Adipocyte (in vitro differentiated cells): ENCODE data around the gene ZNG1A.
A peak's percentile ranks its signal among the peaks of the same experiment; 100 is the strongest.
"Not testable (repeated sequence)": the region's sequence is repeated elsewhere in the genome, so short reads cannot be mapped to it uniquely, and the experiment has no call there.

Experiments used
- DNase-seq: peaks from one replicate; pipeline ENCODE4 v3.0.0-alpha.2; 2015; ENCODE audit warnings: low read depth
- H3K27me3 ChIP-seq: replicated peaks from 2 replicates; pipeline ENCODE4 v1.7.0; 2013; ENCODE audit warnings: mild to moderate bottlenecking, low read length, moderate library complexity; ENCODE audit not compliant: control insufficient read depth, insufficient read depth
- H3K36me3 ChIP-seq: 2 replicates; pipeline ENCODE4 v1.7.0; 2013; ENCODE audit warnings: low read length, mild to moderate bottlenecking, moderate library complexity; ENCODE audit not compliant: control insufficient read depth, insufficient read depth, severe bottlenecking
- H3K4me1 ChIP-seq: 2 replicates; pipeline ENCODE4 v1.7.0; 2013; ENCODE audit warnings: mild to moderate bottlenecking, low read length, moderate library complexity; ENCODE audit not compliant: control insufficient read depth, insufficient read depth
- H3K4me3 ChIP-seq: 2 replicates; pipeline ENCODE4 v1.7.0; 2013; ENCODE audit warnings: mild to moderate bottlenecking, low read length, moderate library complexity
- H3K9ac ChIP-seq: 2 replicates; pipeline ENCODE4 v1.7.0; 2013; ENCODE audit warnings: mild to moderate bottlenecking, low read length, moderate library complexity
- H3K9me3 ChIP-seq: 2 replicates; pipeline ENCODE4 v1.7.0; 2013; ENCODE audit warnings: mild to moderate bottlenecking, low read length, moderate library complexity; ENCODE audit not compliant: control insufficient read depth

Gene ZNG1A

GRCh38 chr9:214648-215493 lies 36.0 kb upstream of the ZNG1A start, which contains the start of gene DOCK8:
DOCK8 (plus strand) TSS chr9:214865; CDS start chr9:214977, 112 bp downstream.
- peak; percentile 5 for DNase-seq
- peak within 1 kb of the TSS; percentile 82 for H3K4me3 ChIP-seq
- peaks cover 20% of the 10 kb centered on the region for H3K27me3 ChIP-seq
- H3K36me3 ChIP-seq, result no peaks in the 10 kb centered on the region
- H3K4me1 ChIP-seq, result peaks cover 20% of the 10 kb centered on the region
- H3K9me3 ChIP-seq, result no peaks in the 10 kb centered on the region
- peak within 1 kb of the TSS; percentile 77 for H3K9ac ChIP-seq

DNA sequence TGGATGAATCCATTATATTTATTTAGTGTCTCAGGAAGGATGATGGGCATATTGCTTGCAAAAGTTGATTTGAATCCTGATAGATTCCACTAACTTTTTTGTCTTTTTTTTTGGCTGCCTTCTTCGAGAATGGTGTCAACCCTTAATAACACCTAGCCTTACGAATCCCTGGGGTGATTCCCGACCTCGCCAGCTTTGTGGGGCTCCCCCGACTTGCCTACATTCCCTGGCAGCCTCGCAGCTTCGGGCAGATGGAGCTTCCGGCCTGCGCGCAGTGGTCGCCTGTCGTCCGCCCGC lies 35.4 kb upstream of the ZNG1A start:
- H3K9ac ChIP-seq, result peak overlapping the region; percentile 77
- peaks cover 20% of the 10 kb centered on the region for H3K27me3 ChIP-seq
- no peaks in the 10 kb centered on the region for H3K36me3 ChIP-seq
- H3K4me3 ChIP-seq, result peak overlapping the region; percentile 82
- no peak for DNase-seq
- H3K9me3 ChIP-seq, result no peaks in the 10 kb centered on the region
- peaks cover 15% of the 10 kb centered on the region for H3K4me1 ChIP-seq

DNA sequence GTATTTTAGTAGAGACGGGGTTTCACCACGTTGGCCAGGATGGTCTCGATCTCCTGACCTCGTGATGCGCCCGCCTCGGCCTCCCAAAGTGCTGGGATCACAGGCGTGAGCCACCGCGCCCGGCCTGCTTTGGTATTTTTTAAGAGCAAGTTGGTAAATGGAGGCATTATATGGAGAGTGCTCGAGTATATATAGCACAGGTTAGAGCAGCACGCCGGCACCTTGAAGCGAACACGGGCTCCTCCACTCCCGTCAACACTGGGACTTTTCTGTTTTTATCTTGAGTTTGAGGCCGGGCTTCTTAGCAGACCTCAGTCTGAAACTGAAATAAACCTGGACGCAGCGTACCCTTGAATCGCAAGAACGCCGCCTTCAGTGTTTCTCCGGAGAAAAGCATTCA lies 35.0 kb upstream of the ZNG1A start:
- peak overlapping the region; percentile 82 for H3K4me3 ChIP-seq
- H3K36me3 ChIP-seq, DNase-seq, H3K9me3 ChIP-seq: not testable (repeated sequence)
- peaks cover 15% of the 10 kb centered on the region for H3K4me1 ChIP-seq
- H3K27me3 ChIP-seq, result peaks cover 20% of the 10 kb centered on the region
- peak overlapping the region; percentile 77 for H3K9ac ChIP-seq

DNA sequence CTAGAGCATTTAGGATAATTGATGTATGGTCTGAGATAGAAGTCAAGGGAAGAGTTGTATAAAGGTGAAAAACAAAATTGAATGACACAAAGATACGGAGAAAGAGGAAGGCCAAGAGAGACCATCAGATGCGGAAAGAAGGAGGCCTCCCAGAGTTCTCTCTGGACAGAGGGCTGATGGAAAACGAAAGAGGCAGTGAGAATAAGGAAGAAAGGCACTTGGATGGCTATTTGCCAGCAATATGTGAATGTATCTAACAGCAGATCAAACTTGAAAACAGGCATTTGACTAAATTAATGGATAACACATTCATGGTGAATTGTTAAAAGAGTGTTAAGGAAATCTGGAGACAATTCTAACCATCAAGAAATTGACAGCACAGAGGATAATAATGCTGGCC lies 33.4 kb upstream of the ZNG1A start:
- Histone ChIP-seq H3K4me1 (peaks cover 15% of the 10 kb centered on the region), H3K9me3 (no peaks in the 10 kb centered on the region), H3K4me3 (no peak overlapping the region), H3K9ac (no peak overlapping the region), H3K36me3 (no peaks in the 10 kb centered on the region), H3K27me3 (peaks cover 20% of the 10 kb centered on the region)
- DNase-seq, result no peak

- H3K9ac ChIP-seq, result no peak overlapping the region
- peaks cover 15% of the 10 kb centered on the region for H3K27me3 ChIP-seq
- peak; percentile 7 for DNase-seq
- no peak overlapping the region for H3K4me3 ChIP-seq
- H3K4me1 ChIP-seq, result peaks cover 15% of the 10 kb centered on the region
- no peaks in the 10 kb centered on the region for H3K9me3 ChIP-seq
- H3K36me3 ChIP-seq, result no peaks in the 10 kb centered on the region
Measured at GRCh38 chr9:211557-211956, 32.7 kb upstream of the ZNG1A start.

- Histone ChIP-seq H3K4me1 (peaks cover 15% of the 10 kb centered on the region), H3K36me3 (no peaks in the 10 kb centered on the region), H3K4me3 (no peak overlapping the region), H3K27me3 (peaks cover 9% of the 10 kb centered on the region), H3K9me3 (no peaks in the 10 kb centered on the region), H3K9ac (no peak overlapping the region)
- DNase-seq, result no peak
Measured at GRCh38 chr9:211036-211435, 32.2 kb upstream of the ZNG1A start.

GRCh38 chr9:209143-209758 lies 30.4 kb upstream of the ZNG1A start:
- H3K27me3 ChIP-seq, result no peaks in the 10 kb centered on the region
- H3K4me3 ChIP-seq, result no peak overlapping the region
- DNase-seq, result no peak
- H3K4me1 ChIP-seq, result peaks cover 10% of the 10 kb centered on the region
- H3K9me3 ChIP-seq, result no peaks in the 10 kb centered on the region
- H3K36me3 ChIP-seq, result no peaks in the 10 kb centered on the region
- no peak overlapping the region for H3K9ac ChIP-seq

- no peak for DNase-seq
- H3K9me3 ChIP-seq, result no peaks in the 10 kb centered on the region
- no peaks in the 10 kb centered on the region for H3K36me3 ChIP-seq
- H3K4me1 ChIP-seq, result peaks cover 5% of the 10 kb centered on the region
- H3K9ac ChIP-seq, result no peak overlapping the region
- H3K4me3 ChIP-seq, result no peak overlapping the region
- no peaks in the 10 kb centered on the region for H3K27me3 ChIP-seq
Measured at GRCh38 chr9:206481-206880, 27.6 kb upstream of the ZNG1A start.

DNA sequence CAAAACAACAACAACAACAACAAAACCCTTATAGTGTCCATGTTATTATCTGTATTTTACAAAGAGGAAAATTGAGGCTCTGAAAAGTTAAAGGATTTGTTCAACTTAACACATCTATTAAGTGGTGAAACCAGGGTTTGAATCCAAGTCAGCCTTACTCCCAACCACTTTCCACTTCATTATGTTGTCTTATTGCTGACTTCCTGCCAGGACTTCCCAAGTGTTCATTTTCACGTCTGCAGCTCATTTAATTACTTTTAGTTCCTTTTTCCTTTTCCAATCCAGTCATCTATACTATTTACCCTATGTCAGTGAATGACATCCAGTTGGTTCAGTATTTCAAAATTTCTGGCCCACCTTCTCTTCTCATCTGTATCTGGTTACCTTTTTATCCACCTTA lies 20.7 kb upstream of the ZNG1A start:
- not testable (repeated sequence) for H3K4me1 ChIP-seq, H3K36me3 ChIP-seq, H3K9me3 ChIP-seq, DNase-seq, H3K4me3 ChIP-seq, H3K27me3 ChIP-seq, H3K9ac ChIP-seq

GRCh38 chr9:178140-178825 lies 573 bp downstream of the ZNG1A start:
- not testable (repeated sequence) for H3K9ac ChIP-seq, H3K4me1 ChIP-seq, H3K36me3 ChIP-seq, H3K9me3 ChIP-seq, DNase-seq, H3K27me3 ChIP-seq
- peak overlapping the region; percentile 66 for H3K4me3 ChIP-seq

DNA sequence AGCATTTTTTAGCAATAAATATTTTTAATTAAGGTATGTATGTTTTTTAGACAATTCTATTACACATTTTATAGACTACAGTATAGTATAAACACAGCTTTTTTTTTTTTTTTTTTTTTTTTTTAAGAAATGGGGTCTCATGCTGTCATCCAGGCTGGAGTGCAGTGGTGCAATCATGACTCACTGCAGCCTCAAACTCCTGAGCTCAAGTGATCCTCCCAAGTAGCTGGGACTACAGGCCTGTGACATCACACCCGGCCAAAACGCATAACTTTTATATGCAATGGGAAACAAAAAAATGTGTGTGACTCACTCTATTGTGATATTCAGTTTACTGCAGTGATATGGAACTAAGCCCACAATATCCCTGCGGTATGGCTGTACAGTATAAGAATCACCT lies 9.1 kb downstream of the ZNG1A start:
- DNase-seq, H3K4me3 ChIP-seq, H3K9me3 ChIP-seq: not testable (repeated sequence)

More for the DNA sequence above, 9.1 kb downstream of the ZNG1A start:
- H3K4me1 ChIP-seq, H3K9ac ChIP-seq, H3K27me3 ChIP-seq, H3K36me3 ChIP-seq: not testable (repeated sequence)
